NCI-H128 (cell line): ENCODE measurements around the gene PCARE.

Source experiments
- DNase-seq: peaks from one replicate; lab custom pipeline; 2025; ENCODE audit not compliant: unreplicated experiment; lab: John Stamatoyannopoulos, UW

Gene PCARE

DNA sequence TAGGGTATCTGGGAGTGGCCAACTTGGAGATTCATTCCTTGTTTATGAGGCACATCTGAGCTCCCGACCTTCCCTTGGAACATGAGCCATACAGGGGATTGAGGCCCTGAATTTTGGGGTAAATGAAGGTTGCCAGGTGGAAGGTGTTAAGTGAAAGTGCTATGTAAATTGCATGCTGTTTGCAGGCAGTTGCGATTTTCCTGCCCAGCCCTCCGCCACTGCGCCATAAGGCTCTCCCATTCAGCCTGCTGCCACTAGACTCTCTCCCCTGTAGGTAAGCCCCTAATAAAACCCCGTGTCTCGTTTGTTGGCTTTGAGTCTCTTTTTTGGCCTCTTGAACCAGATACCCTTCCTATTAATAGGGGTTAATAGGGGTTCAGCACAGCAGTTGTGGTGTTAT lies 33.8 kb downstream of the PCARE start:
- no peak for DNase-seq

DNA sequence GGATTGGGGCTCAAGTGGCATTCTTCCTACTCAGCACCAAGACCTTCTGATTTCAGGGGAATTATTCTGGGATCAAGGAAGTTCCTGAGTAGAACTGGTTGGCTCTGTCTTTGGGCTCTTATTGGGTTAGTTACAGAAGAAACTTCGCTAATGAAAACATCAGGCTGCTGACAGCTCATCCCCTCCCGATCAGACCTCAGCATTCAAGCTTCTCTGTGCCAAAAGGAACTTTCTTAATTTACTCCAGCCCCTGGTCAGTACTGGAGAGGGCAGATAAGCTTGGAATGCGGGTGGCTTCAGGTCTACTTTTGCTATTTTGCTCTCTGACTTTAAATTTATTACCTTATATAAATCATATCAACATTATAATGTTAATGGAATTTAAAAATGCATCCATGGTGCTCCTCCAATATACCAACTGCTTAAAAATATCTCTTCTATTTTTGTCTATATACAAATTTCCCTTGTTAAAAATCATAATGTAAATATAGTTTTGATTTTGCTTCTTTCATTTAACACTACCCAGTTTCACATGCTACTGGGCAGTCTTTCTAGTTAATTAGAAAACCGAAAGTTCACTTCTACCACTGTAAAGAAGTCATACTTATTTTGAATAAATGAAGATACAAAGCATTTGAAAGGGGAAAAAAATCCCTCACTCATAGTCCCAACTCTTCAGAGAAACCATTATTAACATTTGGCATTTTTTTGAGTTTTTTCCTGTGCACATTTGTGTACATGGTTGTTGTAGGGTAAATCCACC lies 34.4 kb downstream of the PCARE start:
- DNase-seq = no peak

DNA sequence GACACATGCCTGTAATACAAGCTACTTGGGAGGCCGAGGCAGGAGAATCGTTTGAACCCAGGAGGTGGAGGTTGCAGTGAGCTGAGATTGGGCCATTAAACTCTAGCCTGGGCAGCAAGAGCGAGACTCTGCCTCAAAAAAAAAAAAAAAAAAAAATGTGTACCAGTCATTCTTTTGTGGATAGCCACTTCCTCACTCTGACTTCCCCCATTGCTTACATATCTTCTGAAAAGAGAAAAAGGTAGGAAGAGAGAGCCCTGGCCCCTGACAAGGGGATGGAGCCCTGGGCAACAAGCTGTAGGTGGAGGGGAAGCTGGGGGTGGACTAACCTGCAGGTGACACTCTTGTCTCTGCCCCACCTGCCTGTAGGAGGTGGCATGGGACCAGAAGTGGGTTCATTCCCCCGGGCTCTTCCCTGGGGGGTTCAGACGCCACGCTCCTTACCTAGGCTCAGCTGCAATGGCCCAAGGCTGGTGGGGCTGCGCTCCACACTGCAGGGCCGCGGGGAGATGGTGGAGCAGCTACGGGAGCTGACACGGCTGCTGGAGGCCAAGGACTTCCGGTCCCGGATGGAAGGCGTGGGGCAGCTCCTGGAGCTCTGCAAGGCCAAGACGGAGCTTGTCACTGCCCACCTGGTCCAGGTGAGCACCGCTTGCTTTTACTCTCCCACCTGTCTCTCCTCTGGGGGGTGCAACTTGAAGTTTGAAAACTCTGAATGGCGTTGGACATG lies 39.1 kb downstream of the PCARE start:
- no peak for DNase-seq

DNA sequence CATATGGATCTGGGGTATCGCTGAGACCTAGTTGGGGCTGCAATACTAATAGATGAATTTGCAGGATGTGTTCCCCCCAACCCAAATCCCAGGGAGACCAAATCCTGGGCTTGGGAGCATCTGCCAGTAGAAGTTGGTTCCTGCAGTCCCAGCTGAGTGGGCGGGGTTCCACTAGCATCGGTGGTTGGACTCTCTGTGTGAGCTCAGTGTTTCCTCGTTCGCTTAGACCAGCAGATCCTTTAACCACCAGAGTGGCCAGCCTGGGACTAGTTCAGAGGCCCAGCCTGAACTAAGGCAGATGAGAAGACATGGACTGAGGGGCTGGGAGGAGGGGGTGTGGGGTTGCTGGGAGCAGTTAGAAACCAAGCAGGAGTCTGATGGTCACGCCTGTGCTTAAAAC lies 40.7 kb downstream of the PCARE start:
- DNase-seq = no peak

DNA sequence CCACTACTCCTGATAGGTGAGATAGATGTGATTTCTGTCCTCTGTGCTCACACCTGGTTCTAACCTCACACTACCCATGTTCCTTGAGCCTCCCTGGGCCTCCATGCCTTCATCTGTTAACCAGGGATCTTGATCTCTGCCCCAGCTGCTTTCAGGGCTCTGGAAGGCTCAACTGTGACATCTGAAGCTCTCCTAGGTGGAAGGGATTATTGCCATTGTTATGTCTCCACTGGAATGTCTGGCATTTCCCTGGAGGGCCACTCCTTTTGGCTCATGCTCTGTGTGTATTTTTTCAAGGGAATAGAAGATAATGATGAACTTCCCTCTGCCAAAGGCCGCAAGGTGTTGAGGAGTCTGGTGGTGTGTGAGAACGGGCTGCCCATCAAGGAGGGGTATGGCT lies 41.2 kb downstream of the PCARE start:
- no peak for DNase-seq

DNA sequence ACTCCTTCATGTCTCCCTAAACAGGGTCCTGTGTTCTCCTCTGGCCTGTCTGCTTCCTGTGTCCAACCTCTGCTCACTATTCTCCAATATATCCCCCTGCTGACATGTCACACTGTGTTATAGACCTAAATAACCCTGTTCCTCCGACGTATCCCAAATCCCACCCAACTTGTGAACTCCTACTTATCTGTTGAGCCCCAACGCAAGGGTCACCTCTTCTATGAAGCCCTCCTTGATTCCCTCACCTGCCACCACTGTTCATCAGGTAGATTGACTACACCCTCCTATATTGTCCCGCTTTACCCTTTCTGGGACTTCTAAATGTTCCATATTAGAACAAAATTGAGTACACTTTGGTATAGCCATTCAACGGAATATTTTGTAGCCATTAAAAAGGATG lies 42.1 kb downstream of the PCARE start:
- no peak for DNase-seq

DNA sequence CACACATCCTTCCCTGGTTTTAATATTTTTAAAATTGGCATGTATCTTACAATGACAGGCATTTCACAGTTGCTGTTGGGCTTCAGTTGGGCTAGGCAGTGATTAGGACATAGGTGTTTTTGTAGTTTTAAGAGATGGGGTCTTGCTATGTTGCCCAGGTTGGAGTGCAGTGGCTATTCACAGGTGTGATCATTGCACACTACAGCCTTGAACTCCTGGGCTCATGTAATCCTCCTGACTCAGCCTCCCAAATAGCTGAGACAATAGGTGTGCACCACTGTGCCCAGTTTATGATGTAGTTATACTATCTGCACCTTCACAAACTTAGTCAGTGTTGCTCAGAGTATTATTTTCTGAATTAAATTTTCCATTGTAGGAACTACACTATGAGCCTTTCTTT lies 43.3 kb downstream of the PCARE start:
- no peak for DNase-seq

DNA sequence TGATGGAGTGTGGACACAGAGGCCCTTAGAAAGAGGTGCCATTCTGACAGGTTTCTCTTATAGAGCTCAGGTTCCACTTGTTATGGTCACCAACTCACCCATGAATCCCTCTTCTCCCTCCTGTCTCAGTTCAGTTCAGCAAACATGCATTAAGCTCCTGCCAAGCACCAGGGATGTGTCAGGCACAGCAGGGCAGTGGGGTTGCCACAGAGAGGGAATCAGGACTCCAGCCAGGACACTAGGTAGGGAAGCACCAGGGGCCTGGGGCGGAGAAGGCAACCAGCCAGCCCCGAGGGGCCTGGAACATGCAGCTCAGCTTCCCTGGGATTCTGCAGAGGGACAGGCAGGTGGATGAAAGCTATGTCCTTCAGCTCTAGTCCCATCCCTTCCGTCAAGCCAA lies 48.6 kb downstream of the PCARE start:
- DNase-seq = no peak

DNA sequence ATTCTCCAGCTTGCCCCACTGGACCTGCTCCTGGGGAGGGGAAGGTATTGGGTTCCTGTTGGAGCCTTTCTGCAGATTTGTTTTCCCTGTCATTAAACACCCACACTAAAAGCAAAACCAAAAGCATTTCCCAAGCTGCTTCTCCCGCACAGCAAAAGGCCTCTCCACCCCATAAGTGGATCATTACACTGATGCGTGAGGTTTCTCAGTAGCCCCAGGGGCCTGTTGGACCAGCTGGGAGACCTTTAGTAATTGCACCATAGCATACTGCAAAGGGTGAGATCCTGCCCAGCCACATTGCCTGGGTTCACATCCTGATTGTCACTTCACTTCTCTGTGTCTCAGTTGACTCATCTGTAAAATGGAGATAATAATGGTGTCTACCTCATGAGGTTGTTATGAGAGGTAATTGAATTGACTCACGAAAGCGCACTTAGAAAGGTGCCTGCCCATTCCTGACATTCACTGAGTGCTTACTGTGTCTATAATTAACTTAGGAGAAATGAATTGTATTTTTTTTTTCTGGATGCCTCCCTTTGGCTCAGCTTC lies 49.4 kb downstream of the PCARE start:
- DNase-seq = no peak

DNA sequence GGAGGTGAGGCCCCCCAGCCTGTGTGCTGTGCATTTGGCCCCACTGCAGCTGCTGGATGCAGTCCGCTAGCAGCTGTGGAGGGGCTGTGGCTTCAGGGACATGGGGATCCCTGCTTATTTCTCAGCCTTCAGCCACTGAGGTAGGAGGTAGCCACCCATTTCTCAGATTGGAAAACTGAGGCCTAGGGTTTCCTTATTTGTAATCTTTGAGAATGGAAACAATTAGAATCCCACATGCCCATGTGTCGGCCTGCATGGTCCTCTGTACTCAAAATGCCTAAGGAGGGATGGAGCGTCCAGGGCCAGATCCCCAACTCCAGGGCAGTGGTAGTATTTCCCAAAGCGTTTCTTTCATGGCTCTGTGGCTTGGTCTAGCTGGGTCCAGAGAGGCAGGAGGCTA lies 51.1 kb downstream of the PCARE start:
- DNase-seq = no peak

DNA sequence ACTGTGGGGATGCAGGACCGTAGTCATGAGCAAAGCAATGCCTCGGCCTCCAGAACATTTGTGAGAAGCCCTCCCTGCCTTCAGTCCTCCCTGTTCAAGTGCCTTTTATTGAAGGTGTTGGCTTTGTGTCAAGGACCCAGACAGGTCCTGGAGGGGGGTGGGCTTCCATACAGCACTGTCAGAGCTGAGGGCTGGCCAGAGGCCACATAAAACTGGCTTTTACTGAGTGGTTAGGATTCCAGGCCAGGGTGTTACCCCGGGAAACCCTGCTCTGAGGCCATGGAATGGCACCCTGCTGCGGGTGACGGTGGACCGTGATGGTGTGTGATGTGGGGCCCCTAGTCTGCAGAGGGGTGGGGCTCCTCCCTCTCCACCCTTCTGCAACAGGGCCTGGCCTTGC lies 51.6 kb downstream of the PCARE start:
- DNase-seq = no peak

DNA sequence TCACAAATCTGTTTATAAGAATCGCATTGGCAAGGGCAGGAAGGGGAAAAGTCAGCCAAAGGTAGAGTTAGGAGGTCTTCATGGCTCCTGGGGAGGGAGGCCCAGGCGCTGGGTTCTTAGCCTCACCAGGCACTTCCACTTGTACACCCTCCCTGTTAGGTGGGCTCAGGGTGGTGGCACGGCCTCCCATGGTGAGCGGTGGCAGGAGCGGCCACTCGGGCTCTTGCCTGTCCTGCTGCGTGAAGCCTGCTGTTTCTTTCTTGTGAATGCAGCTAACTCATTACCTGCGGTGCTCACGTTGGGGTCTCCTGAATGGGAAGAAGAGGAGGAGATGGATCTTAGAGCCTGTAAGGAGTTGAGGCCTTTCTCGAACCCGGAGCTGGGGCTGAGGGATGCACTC lies 52.4 kb downstream of the PCARE start:
- DNase-seq = no peak

DNA sequence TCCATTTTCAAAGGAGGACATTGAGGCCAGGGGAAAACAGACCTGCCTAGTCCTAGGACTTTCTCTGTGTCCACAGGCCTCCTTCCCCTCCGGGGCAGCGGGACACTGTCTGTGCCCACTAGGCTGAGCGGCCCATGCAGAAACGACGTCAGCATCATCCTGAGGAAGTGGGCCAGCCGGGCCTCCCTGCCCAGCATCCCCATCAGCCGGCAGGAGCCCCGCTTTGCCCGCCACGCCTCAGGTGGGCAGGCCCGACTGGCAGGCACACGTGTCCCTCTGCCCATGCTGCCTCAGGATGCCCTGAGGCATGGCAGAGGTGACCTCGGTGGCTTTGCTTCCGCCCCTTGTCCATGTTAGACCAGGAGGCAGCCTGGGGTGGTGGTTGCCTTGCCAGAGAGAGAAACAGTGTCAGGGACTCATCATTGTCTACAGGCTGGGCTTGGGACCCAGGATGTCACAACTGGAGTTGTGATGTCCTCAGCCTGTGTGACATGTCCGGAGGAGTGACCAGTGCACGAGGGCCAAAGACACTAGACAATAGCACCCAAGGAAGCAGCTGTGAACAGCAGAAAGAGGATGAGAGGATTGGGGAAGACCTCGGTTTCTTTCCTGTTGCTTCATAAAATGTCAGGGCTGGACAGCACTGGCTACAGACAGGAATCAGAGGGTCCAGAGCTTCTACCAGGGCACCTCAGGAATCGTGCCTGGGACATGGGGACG lies 56.4 kb downstream of the PCARE start:
- DNase-seq = no peak

DNA sequence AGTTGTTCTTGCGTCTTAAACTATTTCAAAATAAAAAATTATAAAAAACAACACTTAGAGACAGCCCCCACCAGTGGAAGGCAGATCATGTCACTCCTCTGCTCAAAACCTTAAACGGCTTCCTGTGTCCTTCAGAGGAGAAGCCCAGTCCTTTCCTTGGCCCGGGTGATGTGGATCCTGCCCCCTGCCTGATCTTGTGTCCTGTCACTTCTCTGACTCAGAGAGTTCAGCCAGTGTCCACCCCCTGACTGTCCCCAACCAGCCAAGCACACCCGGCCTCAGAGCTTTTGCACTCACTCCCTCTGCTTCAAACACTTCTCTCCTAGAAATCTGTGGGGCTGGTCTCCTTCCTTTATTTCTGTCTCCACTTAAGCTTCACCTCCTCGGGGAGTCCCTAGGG lies 57.8 kb downstream of the PCARE start:
- no peak for DNase-seq

DNA sequence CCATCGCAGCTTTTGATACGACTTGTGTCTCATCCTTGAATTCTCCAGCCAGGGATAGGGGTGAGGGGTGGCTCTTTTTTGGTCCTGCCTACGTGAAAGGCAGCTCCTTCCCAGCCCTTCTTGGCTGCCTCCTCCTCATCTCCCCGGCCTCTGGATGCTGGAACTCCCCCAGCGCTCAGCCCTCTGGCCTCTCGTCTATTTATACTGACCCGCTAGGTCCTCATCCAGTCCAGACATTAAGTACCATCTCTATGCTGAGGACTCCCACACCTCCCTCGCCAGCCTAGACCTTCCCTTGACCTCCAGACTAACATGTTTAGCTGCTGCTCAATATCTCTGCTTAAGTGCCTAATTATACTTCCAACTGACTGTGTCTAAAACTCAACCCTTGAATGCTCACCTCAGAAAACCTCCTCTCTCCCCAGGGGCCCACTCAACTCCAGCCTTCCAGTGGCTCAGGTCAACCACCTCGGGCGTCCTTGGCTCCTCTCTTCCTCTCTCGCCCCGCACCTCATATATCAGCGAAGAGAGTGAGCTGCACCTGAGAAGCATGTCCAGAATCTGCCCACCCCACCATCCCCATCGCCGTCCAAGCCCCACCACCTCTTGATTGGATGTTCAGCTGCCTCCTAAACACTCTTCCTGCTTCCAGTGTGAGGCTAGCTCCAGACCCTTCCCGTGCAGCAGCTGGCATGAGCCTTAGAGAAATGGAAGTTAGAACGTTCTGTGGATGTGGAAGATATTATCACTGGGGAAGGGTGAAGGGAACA lies 58.4 kb downstream of the PCARE start:
- no peak for DNase-seq

DNA sequence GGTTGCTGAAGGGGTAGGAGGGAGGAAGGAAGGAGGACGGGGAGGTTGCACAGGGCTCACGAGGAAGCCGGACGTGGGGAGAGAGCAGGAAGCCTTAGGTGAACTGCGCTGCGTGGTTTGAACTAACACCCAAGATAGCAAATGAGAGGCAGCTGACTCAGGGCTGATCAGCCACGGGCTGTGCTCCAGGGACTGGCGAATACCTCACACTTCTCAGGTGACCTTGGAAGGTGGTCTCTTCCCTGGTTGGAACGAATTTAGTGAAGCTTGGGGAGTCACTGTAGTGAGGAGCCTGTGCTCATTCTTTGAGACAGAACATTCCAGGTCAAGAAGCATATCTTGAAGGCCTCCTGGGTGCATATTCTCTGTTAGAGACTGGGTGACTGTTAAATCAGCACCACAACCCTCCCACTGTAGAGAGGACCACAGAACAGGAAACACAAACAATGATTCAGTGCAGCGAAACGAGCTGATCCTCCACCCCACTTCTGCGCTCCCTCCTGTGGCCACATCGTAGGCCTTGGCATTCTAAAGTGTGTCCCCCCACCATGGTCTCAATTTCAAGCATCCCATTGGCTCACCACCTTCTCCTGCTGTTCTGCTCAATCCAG lies 59.4 kb downstream of the PCARE start:
- DNase-seq = no peak

DNA sequence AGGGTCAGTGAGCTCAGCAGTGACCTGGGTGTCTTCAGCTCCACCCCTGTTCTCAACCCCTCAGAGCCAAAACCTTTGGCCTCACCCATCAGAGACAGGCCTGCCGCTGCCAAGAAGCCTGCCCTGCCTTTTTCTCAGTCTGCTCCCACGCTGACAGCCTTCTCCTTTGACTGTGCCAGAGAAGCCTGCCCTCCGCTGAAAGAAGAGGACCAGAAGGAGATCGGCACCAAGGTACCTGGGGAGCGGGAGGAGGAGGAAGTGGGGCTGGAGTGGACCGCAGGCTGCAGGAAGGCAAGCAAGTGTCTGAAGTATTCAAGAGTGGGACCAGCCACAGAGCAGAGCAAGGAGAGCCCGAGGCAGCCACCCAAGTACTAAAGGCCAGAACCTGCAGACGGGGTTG lies 60.0 kb downstream of the PCARE start:
- no peak for DNase-seq

DNA sequence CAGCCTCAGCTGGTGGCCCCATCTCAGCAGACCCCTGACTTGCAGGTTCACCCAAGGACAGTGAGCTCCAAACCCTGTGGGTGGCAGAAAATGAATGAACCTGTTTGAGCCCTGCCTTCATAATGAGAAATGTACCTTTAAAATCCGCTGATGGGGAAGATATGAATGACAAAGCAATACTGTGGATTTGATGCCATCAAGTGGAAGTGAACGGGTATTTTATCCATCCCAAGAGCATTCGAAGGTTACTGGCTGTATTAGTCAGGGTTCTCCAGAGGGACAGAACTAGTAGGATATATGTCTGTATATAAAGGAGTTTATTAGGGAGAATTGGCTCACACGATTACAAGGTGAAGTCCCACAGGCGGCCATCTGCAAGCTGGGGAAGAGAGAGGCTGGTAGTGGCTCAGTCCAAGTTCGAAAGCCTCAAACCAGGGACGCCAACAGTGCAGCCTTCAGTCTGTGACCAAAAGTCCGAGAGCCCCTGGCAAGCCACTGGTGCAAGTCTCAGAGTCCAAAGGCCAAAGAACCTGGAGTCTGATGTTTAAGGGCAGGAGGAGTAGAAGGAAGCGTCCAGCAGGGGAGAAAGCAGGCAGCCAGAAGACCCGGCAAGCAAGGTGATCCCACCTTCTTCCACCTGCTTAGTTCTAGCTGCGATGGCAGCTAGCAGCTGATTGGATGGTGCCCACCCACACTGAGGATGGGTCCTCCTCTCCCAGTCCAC lies 61.1 kb downstream of the PCARE start:
- DNase-seq = no peak

DNA sequence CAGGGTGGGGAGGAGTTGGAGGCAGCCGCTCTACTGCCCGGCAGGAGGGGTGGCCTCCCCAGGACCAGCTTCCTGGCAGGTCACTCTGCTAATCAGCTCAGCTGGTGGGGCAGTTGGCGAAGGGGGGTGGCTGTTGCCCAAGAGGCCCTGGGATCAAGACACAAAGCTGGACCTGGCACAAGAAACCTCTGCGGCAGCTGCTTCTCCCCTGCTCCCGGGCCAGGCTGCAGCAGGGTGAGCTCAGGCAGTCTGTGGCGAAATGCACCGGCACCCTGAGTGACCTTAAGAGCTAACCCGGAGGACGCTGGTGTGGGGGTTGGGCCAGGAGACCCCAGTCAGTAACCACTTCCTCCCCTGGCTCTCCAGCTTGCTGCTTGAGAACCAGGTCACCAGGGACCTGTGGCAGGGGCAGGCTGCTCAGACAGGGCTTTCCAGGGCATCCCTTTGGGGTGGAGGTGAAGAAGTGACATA lies 62.1 kb downstream of the PCARE start:
- DNase-seq = no peak
